WTC11 (cell line): Measurements from ENCODE around the gene METTL4.

Source experiments
- RELA ChIP-seq: sonication (generic); formaldehyde crosslinking; IDR thresholded peaks from 2 replicates; pipeline ENCODE4 v1.8.1; 2022; ENCODE audit warnings: missing genetic modification reagents, mild to moderate bottlenecking, borderline replicate concordance
- TF ChIP-seq, protein P1 (sequence below): fragments of 200-600 bp; IDR thresholded peaks from 2 replicates; pipeline ENCODE4 v1.8.0; 2022; ENCODE audit warnings: antibody characterized with exemption

DNA sequence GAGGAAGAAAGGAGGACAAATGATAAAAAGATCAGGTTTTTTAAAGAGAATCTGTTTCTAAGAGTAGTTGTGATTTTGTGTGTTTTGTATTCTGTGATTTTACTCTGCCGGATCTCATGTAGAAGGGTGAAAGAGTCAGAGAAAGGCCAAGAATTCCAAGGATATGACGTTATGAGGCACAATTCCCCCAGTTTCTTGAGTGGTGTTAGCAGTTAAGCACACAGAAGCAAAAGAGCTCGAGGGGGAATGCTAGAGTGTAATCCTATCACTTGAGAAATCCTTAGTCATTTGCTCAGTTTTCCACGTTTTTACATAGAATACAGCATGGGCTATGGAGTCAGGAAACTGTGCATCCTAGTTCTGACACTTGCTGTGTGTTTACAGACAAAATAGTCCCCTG, 34.8 kb downstream of the METTL4 start:
- TF ChIP-seq, protein P1, sequence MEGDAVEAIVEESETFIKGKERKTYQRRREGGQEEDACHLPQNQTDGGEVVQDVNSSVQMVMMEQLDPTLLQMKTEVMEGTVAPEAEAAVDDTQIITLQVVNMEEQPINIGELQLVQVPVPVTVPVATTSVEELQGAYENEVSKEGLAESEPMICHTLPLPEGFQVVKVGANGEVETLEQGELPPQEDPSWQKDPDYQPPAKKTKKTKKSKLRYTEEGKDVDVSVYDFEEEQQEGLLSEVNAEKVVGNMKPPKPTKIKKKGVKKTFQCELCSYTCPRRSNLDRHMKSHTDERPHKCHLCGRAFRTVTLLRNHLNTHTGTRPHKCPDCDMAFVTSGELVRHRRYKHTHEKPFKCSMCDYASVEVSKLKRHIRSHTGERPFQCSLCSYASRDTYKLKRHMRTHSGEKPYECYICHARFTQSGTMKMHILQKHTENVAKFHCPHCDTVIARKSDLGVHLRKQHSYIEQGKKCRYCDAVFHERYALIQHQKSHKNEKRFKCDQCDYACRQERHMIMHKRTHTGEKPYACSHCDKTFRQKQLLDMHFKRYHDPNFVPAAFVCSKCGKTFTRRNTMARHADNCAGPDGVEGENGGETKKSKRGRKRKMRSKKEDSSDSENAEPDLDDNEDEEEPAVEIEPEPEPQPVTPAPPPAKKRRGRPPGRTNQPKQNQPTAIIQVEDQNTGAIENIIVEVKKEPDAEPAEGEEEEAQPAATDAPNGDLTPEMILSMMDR, result no peak
- no peak for TF ChIP-seq RELA (CRISPR knock-in tag)
